NCI-H2227 (cell line): Measurements from ENCODE around the gene ASXL1.
"Not testable (repeated sequence)": the region's sequence is repeated elsewhere in the genome, so short reads cannot be mapped to it uniquely, and the experiment has no call there.

Source experiments
- DNase-seq: peaks from one replicate; lab custom pipeline; 2025; ENCODE audit not compliant: unreplicated experiment; lab: John Stamatoyannopoulos, UW

ASXL1 gene

DNA sequence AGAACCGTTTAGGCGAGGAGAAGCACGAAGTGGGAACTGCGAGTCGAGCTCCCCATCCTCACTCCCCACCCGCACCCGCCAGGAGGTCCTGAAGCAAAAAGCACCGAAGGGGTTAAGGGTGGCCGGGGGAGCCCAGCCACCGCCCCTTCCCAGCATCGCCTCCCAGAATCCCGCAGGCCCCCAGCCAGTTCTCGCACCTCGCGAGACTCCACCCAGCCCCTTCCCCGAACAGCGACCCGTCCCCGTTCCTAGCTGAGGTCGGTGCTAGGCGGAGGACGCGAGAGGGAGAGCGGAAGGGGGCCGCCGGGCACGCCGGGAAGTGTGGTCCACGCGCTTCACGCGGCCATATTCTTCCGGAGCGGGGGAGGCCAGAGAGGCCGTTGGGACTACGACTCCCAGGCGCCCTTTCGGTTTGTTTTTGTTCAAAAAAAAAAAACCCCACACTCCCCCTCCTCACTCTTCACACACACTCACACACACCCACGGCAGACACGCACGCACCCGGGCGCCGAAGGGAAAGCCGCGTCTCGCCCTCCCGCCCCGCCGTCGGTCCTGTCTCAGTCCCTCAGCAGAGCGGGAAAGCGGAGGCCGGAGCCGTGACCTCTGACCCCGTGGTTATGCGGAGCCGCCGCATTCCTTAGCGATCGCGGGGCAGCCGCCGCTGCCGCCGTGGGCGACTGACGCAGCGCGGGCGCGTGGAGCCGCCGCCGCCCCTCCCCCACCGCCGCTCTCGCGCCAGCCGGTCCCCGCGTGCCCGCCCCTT lies at the start of gene ASXL1:
TSS of gene ASXL1 (plus strand) at position 463 of the 763 bp plus-strand sequence. CDS start 445 bp downstream, outside the sequence.
- peak; percentile 99 for DNase-seq

DNA sequence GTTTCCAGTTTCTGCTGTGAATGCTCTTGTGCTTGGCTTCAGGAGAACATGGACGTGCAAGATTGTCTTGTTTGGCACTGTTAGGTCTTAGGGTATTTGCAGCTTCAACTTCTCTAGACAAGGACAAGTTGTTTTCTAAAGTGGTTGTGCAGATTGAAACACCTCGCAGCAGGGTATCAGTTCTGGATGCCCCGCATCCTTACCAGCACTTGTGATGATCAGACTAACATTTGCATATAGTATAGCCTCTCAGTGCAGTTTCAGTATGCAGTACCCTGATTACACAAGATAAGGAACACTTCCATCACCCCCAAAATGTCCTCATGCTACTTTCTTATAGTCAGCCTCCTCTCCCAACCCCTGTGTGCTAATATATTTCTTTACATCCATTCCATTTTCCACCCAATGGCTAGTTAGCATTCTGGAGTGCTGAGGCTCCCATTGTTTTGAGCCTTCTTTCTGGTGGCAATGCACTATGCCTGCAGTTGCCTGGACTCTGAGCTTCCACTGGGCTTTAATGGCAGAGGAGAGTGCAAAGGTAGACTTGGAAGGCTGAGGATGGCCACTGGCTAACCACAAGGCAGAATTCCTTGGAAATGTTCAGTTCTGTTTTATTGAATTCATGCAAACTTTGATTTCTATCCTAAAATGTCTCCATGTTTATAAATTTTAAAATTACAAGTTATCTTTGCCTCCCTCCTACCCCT lies 45.3 kb upstream of the ASXL1 start:
- no peak for DNase-seq

DNA sequence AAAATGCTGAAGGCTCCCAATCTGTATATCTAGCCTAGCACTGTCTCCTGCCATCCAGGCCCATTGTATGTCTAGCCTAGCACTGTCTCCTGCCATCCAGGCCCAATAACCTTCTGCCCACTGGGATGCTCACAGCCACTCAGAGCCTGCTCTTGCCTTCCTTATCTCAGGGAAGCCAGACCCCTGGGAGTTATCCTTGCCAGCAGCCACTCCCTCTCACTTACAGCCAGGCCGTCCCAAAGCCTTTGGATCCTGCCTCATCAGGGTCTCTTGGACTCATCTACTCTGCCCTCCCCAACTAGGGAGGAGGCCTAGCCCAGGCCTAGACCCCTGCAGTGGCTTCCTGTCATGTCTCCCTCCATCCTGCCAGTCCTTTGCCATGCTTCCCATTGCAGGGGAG lies 43.4 kb upstream of the ASXL1 start:
- DNase-seq, result no peak

DNA sequence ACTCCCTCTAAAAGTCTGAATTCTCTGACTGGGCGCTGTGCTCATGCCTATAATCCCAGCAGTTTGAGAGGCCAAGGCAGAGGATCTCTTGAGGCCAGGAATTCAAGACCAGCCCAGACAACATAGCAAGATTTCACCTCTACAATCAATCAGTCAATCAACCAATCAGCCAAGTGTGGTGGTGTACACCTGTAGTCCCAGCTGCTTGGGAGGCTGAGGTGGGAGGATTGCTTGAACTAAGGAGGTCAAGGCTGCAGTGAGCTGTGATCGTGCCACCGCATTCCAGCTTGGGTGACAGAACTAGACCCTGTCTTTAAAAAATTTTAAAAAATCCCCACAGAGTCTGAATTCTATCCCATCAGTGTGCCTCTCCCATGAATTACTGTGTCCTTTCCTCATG lies 42.7 kb upstream of the ASXL1 start:
- no peak for DNase-seq

DNA sequence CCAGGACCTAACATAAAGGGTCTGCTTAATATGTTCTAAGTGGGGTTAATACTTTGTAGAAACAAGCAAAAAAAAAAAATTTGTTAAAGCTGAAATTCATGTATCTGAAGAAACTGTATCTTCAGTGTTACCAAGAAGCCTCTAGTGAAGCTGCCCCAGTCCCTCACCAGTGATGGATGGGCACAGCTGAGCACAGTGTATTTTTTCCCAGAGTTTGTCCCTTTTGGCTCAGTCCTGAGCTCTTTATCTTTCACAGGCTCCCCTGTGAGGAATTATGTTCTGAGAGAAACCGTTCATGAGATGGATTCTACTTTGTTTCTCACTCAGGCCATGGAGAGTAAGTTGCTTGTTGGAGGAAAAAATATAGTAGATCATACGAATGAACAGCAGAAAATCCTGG lies 42.2 kb upstream of the ASXL1 start:
- DNase-seq, result no peak

DNA sequence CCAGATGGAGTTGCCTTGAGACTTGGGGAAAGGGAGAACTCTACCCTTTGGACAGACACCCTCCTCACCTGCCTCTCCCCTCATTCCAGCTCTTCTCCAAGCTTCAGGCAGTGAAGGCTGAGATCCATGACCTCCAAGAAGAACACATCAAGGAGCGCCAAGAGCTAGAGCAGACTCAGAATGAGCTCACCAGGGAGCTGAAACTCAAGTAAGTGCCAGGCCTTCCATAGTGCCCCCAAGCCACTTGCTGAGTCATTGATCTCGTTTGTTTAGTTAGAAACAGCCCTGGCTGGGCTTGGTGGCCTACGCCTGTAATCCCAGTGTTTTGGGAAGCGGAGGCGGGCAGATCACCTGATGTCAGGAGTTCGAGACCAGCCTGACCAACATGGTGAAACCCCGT lies 41.5 kb upstream of the ASXL1 start:
- no peak for DNase-seq

DNA sequence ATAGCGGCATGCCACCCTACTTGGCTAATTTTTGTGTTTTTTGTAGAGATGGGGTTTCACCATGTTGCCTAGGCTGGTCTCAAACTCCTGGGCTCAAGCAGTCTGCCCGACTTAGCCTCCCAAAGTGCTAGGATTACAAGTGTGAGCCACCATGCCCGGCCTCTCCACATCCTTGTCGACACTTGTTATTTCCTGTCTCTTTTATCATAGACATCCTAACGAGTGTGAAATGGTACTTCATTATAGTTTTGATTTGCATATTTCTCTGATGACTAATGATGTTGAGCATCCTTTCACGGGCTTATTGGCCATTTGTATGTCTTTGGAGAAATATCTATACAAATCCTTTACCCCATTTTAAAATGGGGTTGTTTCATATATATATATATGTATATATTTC lies 39.0 kb upstream of the ASXL1 start:
- no peak for DNase-seq

DNA sequence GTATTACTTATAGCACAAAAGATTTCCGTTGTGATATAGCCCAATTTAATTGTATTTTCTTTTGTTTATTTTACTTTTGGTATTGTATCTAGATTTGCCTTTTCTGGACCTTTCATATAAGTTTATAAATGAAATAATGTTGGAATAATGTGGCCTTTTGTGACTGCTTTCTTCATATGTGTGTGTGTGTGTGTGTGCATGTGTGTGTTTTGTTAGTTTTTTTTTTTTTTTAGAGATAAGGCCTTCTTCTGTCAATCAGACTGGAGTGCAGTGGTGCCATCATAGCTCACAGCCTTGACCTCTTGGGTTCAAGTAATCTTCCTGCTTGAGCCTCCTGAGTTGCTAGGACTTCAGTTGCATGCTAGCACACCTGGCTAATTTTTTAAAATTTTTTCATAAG lies 37.8 kb upstream of the ASXL1 start:
- DNase-seq, result no peak

DNA sequence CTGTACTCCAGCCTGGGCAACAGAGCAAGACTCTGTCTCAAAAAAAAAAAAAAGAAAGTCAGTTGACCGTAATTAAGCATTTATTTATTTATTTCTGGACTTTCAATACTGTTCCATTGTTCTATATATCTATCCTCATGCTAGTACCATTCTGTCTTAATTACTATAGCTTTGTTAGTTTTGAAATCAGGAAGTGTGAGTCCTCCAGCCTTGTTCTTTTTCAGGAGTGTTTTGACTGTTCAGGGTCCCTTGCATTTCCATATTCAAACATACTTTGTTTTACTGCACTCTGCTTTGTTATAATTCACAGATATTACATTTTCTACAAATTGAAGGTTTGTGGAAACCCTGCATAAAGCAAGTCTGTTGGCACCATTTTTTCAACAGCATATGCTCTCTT lies 36.7 kb upstream of the ASXL1 start:
- DNase-seq, result no peak

DNA sequence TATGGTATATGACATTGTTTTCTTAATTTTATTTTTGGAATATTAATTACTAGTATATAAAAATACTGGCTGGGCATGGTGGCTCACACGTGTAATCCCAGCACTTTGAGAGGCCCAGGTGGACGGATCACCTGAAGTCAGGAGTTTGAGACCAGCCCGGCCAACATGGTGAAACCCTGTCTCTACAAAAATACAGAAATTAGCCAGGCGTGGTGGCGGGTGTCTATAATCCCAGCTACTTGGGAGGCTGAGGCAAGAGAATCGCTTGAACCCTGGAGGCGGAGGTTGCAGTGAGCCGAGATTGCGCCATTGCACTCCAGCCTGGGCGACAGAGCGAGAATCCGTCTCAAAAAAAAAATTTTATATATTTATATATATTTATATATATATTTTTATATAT lies 35.9 kb upstream of the ASXL1 start:
- not testable (repeated sequence) for DNase-seq

DNA sequence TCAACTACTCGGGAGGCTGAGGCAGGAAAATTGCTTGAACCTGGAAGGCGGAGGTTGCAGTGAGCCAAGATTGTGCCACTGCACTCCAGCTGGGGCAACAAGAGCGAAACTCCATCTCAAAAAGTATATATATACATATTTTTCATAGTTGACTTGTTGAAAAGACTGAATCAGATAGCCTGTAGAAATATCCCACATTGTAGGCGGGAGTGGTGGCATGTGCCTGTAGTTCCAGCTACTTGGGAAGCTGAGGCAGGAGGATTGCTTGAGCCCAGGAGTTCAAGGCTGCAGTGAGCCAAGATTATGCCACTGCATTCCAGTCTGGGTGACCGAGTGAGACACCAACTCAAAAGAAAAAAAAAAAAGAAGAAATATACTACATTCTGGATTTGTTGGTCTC lies 34.4 kb upstream of the ASXL1 start:
- not testable (repeated sequence) for DNase-seq

DNA sequence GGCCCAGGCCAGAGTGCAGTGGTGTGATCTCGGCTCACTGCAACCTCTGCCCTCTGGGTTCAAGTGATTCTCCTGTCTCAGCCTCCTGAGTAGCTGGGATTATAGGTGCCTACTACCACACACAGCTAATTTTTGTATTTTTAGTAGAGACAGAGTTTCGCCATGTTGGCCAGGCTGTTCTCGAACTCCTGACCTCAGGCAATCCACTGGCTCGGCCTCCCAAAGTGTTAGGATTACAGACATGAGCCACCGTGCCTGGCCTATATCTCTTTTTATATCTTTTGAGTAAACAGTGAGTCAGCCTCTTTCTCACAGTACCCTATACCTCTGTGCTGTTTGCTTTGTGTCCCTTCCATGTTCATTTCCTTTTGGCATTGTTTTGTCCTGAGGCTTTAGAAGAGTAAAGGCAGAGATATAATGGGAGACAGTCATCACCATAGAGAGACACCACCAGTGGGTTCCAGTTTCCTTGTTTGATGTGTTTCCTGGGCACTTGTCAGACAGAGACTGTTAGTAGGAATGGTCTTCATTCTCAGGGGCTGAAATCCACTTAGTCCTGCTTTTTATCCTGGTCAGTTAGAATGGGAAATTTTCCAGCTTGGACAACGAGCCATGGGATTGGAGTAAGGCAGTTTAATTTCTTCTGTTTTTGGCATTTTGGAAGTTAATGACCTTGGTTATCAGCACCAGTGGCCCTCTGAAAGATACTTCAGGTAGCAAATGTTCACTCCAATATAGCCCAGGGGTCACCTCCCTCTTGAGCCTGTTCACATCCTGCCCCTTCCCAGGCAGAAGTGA lies 32.2 kb upstream of the ASXL1 start:
- DNase-seq, result no peak

DNA sequence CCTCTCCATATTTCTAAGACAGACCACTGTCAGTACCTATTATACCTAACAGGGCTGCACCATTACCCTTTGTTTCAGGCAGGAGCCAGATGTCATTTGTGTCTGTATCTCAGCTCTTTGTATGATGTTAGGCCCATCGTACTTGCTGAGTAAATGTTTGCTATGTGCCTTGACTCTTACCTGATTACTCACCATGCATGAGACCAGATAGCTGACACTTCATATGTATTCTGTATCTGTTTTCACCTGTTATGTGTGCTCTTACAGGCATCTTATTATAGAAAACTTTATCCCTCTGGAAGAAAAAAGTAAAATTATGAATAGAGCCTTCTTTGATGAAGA lies 31.7 kb upstream of the ASXL1 start:
- no peak for DNase-seq

DNA sequence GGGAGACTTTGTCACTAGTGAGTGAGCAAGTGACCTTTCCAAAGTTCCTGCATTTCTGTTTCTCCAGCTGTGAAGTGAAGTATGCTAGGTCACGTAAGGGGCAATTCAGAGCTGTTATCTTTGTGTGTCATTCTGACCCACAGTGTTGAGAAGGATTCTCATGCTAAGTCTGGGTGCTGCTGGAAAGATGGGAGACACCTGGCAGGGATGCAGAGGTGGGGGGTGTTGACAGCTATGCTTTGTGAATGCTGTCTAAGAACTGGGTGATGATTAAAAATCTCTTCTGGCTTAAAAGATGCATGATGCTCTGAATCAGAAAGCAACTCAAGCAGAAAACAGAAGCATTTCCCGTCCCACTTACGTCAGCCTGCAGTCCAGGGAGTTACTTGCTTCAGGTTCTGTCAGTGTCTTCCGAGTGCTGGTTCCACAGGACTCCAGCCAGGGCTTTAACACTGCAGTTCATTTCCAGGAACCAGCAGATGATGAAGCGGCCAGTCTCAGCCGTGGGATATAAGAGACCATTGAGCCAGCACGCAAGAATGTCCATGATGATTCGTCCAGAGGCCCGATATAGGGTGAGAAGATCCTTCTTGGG lies 30.9 kb upstream of the ASXL1 start:
- no peak for DNase-seq

DNA sequence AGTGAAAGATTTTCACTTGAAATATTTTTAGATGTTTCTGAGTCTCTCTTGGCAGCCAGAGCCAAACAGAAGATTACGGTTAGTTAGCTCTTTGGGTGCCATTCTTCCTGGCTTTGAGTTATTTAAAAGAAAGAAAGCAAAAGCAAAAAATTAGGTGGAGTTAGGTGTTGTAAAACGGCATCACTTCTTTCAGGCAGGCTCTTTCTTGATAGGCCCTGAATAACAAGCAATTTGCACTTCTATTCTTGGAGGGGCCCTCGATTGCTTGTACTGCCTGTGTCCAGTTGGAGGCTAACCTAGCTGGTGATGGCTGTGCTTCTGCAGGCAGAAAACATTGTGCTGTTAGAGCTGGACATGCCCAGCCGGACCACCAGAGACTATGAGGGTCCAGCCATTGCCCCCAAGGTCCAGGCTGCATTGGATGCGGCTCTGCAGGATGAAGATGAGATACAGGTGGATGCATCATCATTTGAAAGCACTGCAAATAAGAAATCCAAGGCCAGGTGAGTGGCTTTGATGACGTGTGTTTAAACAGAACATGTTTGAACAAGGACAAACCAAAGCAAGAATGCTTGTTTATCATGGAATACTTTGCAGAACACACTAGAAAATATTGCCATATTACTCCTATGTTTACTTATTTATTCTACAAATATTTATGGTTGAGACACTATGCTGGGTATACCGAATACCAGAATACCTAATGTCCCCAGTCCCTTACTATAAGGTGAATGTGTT lies 28.1 kb upstream of the ASXL1 start:
- DNase-seq, result no peak

DNA sequence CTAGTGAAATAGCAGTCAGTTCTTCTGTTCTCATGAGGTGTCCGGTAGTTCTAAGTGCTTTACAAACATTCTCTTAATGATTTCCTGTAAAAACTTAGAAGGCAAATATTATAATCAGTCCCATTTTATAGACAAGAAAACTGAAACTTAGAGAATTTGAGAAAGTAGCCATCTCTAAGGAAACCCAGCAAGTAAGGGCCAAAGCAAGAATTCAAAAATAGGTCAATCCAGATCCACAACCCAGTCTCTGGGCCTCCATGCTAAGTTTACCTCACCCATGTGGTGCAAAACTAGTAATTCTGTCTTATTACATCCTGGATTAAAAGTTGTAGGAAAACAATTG lies 27.6 kb upstream of the ASXL1 start:
- no peak for DNase-seq

DNA sequence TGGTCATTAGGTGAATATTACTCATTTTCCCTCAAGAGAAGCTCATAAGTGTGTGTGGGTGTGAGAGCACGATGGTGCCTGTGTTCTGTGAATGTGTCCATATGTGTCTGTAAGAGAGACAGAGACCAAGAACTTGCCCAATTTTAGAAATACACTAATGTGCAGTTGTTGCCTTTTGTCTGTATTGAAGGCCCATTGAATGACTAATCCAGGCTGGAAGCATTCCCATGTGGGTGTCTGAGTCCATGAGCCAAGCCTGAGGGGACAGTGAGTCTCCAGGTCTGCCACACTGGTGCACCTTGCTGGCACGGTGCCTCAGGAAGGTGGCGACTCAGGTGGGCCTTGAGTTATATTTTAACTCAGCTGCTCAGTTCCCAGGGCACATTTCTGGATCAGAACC lies 25.5 kb upstream of the ASXL1 start:
- no peak for DNase-seq

DNA sequence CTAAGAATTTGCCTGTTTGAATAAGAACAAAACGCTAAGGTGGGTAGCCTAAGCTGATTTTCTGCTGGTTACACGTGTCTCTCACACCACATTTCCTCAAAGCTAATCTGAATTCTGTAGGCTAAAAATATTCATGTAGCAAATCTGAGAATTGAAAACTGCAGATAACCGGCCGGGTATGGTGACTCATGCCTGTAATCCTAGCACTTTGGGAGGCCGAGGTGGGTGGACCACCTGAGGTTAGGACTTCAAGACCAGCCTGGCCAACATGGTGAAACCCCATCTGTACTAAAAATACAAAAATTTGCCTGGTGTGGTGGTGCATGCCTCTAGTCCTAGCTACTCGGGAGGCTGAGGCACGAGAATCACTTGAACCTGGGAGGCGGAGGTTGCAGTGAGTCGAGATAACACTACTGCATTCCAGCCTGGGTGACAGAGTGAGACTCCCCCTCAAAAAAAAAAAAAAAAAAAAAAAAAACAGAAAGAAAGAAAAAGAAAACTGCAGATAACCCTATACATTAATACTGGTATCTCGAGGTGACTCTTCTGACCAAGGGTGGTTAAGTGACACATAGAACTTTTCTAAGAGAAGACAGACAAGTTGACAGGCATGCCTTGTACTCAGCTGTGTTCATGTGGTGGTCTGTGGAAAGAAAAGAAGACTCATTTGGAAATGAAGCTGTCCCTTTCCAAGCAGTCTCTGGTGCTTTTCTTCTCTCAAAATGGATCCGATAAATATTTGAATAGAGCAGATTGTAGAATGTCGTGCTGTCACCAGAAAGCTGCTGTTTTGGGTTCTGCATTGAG lies 24.7 kb upstream of the ASXL1 start:
- no peak for DNase-seq

DNA sequence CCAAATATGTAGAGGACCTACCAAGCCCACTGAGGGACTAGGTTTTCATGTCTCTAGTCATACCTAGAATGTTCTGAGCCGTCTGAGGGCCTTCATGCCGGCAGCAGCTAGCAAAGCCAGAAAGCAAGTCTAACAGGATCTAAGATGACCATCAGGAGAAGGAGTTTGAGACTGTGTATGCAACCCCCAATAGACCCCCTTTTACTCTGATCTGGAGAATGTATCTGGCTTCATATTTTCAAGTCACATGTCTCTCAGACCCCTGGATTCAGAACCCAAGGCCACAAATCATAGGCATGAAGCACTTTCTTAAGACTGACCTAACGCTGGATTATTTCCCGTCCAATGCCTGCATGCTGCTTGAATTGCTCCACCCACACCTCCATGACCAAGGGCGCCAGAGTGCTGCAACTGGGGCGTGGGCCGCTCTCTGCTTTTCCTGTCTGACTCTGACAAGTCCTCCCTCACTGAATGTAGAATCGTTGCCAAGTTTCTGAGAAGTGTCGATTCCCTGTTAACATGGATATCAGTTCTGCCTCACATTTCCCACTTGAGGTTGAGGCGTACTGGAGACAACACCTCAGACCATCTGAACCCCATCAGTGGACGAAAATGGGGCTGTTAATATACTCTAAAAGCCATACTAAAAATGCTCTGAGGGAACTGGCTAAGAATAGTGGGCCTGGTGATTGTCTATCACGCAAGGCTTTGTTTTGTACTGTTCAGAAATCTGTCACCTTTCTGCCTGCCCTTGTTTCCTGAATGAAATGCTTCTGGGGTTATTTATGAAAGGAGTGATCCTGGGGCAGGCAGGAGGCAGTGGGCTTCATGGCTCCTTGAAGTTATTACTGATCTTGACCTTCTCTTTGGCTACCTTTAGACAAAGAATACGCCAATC lies 23.9 kb upstream of the ASXL1 start:
- DNase-seq, result no peak
